Caco-2 (cell line): ENCODE data around the gene SPINK5. TPM values are rescaled to one million over a fixed set of nuclear protein-coding genes. Genes with fewer than 3 reads are reported as not detected.

Source experiments
- BruUV-seq: library from RNA; stranded (reverse); fragments of 400-500 nt; replicated peaks from 2 replicates; lab custom pipeline; 2021; lab: Mats Ljungman, UMichigan
- CTCF ChIA-PET: fragments of 300-600 bp; sonication (Branson Sonifier 250); formaldehyde crosslinking; loops from one replicate; lab custom pipeline; 2022; ENCODE audit warnings: antibody characterized with exemption; lab: Charles Lee
- POLR2A ChIA-PET: fragments of 300-600 bp; sonication (Branson Sonifier 250); formaldehyde crosslinking; loops from one replicate; lab custom pipeline; 2022; ENCODE audit warnings: antibody characterized with exemption; lab: Charles Lee
- DNase-seq, 2 experiments: peaks; one replicate each; pipeline versions ENCODE4 v3.0.0 to v3.0.0-alpha.2; 2020 to 2022
- H3K27me3 ChIP-seq: replicated peaks from 2 replicates; pipeline ENCODE4 v1.6.0; 2011; ENCODE audit warnings: low read length; ENCODE audit not compliant: control insufficient read depth, insufficient read depth
- H3K36me3 ChIP-seq: 2 replicates; pipeline ENCODE4 v1.5.1; 2011; ENCODE audit warnings: low read length; ENCODE audit not compliant: control insufficient read depth, insufficient read depth
- H3K4me1 ChIP-seq: fragments of 250-450 bp; sonication (Bioruptor Pico); 2 replicates; pipeline ENCODE4 v1.5.1; 2020; ENCODE audit warnings: mild to moderate bottlenecking
- H3K4me3 ChIP-seq: 2 replicates; pipeline ENCODE4 v1.5.1; 2011; ENCODE audit warnings: low read depth, mild to moderate bottlenecking, control low read depth, low read length
- H3K9me3 ChIP-seq: fragments of 250-450 bp; sonication (Bioruptor Pico); 2 replicates; pipeline ENCODE4 v1.5.1; 2020; ENCODE audit warnings: mild to moderate bottlenecking, moderate library complexity
- H3K27ac Mint-ChIP-seq: one replicate; pipeline ENCODE4 v1.8.0; 2022; ENCODE audit warnings: mixed read lengths; ENCODE audit not compliant: unreplicated experiment
- H3K27me3 Mint-ChIP-seq: one replicate; pipeline ENCODE4 v1.8.0; 2022; ENCODE audit warnings: mixed read lengths; ENCODE audit not compliant: insufficient read depth, unreplicated experiment
- H3K36me3 Mint-ChIP-seq: one replicate; pipeline ENCODE4 v1.8.0; 2022; ENCODE audit warnings: mild to moderate bottlenecking, mixed read lengths; ENCODE audit not compliant: insufficient read depth, unreplicated experiment
- H3K4me1 Mint-ChIP-seq: one replicate; pipeline ENCODE4 v1.8.0; 2022; ENCODE audit warnings: low read depth, mixed read lengths; ENCODE audit not compliant: unreplicated experiment
- H3K4me3 Mint-ChIP-seq: one replicate; pipeline ENCODE4 v1.8.0; 2022; ENCODE audit warnings: mild to moderate bottlenecking, moderate library complexity, mixed read lengths; ENCODE audit not compliant: unreplicated experiment
- H3K9me3 Mint-ChIP-seq: one replicate; pipeline ENCODE4 v1.8.0; 2022; ENCODE audit warnings: mixed read lengths; ENCODE audit not compliant: unreplicated experiment
- intact Hi-C: fragments of 100-400 bp; cut with micrococcal nuclease; formaldehyde crosslinking; loops from one replicate; pipeline ENCODE4 v1.10.0; 2022; ENCODE audit not compliant: unreplicated experiment
- total RNA-seq: library from RNA; stranded (reverse); gene quantifications from 2 replicates; pipeline ENCODE4 v1.2.3, GENCODE V29; 2022
- TF ChIP-seq, protein P1 (sequence below), 2 experiments: fragments of 200-600 bp in 1 of 2; IDR thresholded peaks; 1 replicate in 1 of 2; 2 replicates in 1 of 2; pipeline versions ENCODE4 v1.5.1 to v1.8.0; 2011 to 2022; ENCODE audit warnings: antibody characterized with exemption in 1 of 2, control low read depth in 1 of 2, inconsistent platforms in 1 of 2, low read depth in 1 of 2, low read length in 1 of 2, mild to moderate bottlenecking in 1 of 2, moderate library complexity in 1 of 2; ENCODE audit not compliant: insufficient read depth in 1 of 2, severe bottlenecking in 1 of 2, unreplicated experiment in 1 of 2

Gene SPINK5
- total RNA-seq, 1 experiment from 2014 or later: 2.2 TPM

DNA sequence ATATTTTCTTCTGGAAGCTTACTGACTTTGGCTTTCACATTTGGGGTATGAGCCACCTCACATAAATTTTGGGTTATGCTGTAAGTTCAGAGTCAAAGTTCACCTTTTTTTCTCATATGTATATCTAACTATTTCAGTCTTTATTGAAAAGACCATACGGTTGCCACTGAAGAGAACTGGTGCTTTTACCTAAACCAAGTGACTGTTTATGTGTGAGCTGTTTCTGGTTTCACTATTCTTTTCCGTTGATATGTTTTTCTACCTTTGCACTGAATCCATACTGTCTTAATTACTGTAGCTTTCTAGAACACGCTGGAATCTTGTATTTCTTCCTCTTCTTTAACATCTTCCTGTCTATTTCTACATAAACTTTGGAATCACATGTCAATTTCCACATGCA is 36.3 kb upstream of the SPINK5 start:
- H3K27me3 Mint-ChIP-seq: no peaks in the 10 kb centered on the region
- no peak overlapping the region for H3K4me3 ChIP-seq
- H3K4me1 Mint-ChIP-seq: no peaks in the 10 kb centered on the region
- DNase-seq: no peak
- intact Hi-C loops: no loop called here
- no peaks in the 10 kb centered on the region; the same call in 1 of the 2 replicates for H3K9me3 ChIP-seq
- no peak overlapping the region for H3K4me3 Mint-ChIP-seq
- no peak overlapping the region for H3K27ac Mint-ChIP-seq
- H3K36me3 ChIP-seq: no peaks in the 10 kb centered on the region
- ChIA-PET POLR2A (no interaction called here), CTCF (no interaction called here)
- TF ChIP-seq, protein P1, sequence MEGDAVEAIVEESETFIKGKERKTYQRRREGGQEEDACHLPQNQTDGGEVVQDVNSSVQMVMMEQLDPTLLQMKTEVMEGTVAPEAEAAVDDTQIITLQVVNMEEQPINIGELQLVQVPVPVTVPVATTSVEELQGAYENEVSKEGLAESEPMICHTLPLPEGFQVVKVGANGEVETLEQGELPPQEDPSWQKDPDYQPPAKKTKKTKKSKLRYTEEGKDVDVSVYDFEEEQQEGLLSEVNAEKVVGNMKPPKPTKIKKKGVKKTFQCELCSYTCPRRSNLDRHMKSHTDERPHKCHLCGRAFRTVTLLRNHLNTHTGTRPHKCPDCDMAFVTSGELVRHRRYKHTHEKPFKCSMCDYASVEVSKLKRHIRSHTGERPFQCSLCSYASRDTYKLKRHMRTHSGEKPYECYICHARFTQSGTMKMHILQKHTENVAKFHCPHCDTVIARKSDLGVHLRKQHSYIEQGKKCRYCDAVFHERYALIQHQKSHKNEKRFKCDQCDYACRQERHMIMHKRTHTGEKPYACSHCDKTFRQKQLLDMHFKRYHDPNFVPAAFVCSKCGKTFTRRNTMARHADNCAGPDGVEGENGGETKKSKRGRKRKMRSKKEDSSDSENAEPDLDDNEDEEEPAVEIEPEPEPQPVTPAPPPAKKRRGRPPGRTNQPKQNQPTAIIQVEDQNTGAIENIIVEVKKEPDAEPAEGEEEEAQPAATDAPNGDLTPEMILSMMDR (IDR thresholded peaks at IDR 0.05; ENCODE audit: insufficient read depth in 1 of 2, low read depth in 1 of 2, low read length in 1 of 2, severe bottlenecking in 1 of 2, unreplicated experiment in 1 of 2): no peak
- no TSS peak for BruUV-seq
- no peaks in the 10 kb centered on the region for H3K4me1 ChIP-seq
- H3K9me3 Mint-ChIP-seq: no peaks in the 10 kb centered on the region
- H3K27me3 ChIP-seq: no peaks in the 10 kb centered on the region
- H3K36me3 Mint-ChIP-seq: no peaks in the 10 kb centered on the region

DNA sequence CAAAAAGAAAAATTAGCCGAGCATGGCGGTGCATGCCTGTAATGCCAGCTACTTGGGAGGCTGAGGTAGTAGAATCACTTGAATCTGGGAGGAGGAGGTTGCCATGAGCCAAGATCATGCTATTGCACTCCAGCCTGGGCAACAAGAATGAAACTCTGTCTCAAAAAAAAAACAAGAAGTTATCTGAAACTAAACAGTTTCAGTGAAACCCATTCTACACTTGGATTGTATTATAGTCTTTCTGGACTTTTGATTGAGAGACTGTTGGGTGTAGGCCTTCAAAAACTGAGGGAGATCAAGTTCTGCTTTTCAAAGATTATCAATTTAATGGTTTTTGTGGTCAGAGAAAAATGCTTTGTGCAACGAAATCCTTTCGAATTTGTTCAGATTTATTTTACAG is 34.6 kb upstream of the SPINK5 start:
- Mint-ChIP-seq H3K27ac (no peak overlapping the region), H3K36me3 (no peaks in the 10 kb centered on the region), H3K27me3 (no peaks in the 10 kb centered on the region), H3K4me3 (no peak overlapping the region), H3K9me3 (no peaks in the 10 kb centered on the region), H3K4me1 (no peaks in the 10 kb centered on the region)
- ChIA-PET CTCF (no interaction called here), POLR2A (no interaction called here)
- Histone ChIP-seq H3K27me3 (no peaks in the 10 kb centered on the region), H3K4me1 (no peaks in the 10 kb centered on the region), H3K9me3 (no peaks in the 10 kb centered on the region; the same call in 1 of the 2 replicates), H3K4me3 (no peak overlapping the region), H3K36me3 (no peaks in the 10 kb centered on the region)
- intact Hi-C loops: no loop called here
- BruUV-seq: no TSS peak
- TF ChIP-seq, protein P1 (IDR thresholded peaks at IDR 0.05; ENCODE audit: insufficient read depth in 1 of 2, low read depth in 1 of 2, low read length in 1 of 2, severe bottlenecking in 1 of 2, unreplicated experiment in 1 of 2): no peak
- DNase-seq: no peak

DNA sequence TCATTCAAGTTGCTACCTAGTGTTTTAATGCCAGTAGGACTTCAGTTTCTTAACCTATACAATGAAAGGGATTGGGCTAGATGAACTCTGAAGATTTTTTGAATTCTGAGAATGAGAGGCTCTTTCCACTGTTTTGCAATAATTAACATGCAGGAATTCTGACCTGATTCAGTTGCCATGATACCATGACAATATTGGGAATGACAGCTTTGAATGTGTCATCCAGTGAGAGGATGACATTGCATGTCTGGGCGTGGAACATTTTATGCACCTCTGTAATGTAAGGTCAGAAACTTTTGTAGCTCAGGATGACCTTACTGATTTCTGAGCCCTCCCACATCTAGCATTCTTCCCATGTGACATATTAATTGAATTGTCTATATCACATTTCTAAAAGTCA is 30.6 kb upstream of the SPINK5 start:
- BruUV-seq: no TSS peak
- H3K27me3 ChIP-seq: no peaks in the 10 kb centered on the region
- Mint-ChIP-seq H3K4me1 (no peaks in the 10 kb centered on the region), H3K27me3 (no peaks in the 10 kb centered on the region), H3K36me3 (no peaks in the 10 kb centered on the region), H3K9me3 (no peaks in the 10 kb centered on the region), H3K4me3 (no peak overlapping the region), H3K27ac (no peak overlapping the region)
- ChIA-PET CTCF (no interaction called here), POLR2A (no interaction called here)
- no peaks in the 10 kb centered on the region; the same call in 1 of the 2 replicates for H3K9me3 ChIP-seq
- no peak for DNase-seq
- H3K4me3 ChIP-seq: no peak overlapping the region
- intact Hi-C loops: no loop called here
- H3K4me1 ChIP-seq: no peaks in the 10 kb centered on the region
- TF ChIP-seq, protein P1 (IDR thresholded peaks at IDR 0.05; ENCODE audit: insufficient read depth in 1 of 2, low read depth in 1 of 2, low read length in 1 of 2, severe bottlenecking in 1 of 2, unreplicated experiment in 1 of 2): no peak
- no peaks in the 10 kb centered on the region for H3K36me3 ChIP-seq
